ENCODE data around the gene MYH14. TPM values are rescaled to one million over a fixed set of nuclear protein-coding genes. Genes with fewer than 3 reads are reported as not detected.

Gene MYH14
- total RNA-seq, 1 donor from 2014 or later, result 0.59 TPM

DNA sequence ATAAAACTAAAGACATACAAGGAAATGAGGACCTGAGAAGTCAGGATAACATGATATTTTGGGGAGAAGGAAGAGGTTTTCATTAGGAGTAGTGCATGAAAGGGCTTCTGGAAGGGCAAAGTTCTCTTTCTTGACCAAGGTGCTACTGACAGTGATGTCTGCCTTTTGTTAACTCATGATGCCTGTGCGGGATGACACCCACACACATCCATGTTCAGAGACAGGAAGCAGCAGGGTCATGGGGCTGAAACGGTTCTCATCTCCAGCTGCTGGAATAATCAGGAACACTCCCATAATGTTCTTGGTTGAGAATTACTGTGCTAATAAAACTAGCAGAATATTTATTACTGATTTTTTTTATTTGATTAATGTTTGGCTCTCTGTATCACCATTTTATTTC lies 96.6 kb downstream of the MYH14 start:
- no peak overlapping the region for H3K27ac Mint-ChIP-seq (ENCODE audit: unreplicated experiment)
- peaks cover 2% of the 10 kb centered on the region for H3K27me3 Mint-ChIP-seq (ENCODE audit: unreplicated experiment)
- H3K36me3 Mint-ChIP-seq (ENCODE audit: unreplicated experiment), result no peaks in the 10 kb centered on the region
- H3K4me1 Mint-ChIP-seq (ENCODE audit: low read depth, unreplicated experiment), result no peaks in the 10 kb centered on the region
- TF ChIP-seq, protein P1, sequence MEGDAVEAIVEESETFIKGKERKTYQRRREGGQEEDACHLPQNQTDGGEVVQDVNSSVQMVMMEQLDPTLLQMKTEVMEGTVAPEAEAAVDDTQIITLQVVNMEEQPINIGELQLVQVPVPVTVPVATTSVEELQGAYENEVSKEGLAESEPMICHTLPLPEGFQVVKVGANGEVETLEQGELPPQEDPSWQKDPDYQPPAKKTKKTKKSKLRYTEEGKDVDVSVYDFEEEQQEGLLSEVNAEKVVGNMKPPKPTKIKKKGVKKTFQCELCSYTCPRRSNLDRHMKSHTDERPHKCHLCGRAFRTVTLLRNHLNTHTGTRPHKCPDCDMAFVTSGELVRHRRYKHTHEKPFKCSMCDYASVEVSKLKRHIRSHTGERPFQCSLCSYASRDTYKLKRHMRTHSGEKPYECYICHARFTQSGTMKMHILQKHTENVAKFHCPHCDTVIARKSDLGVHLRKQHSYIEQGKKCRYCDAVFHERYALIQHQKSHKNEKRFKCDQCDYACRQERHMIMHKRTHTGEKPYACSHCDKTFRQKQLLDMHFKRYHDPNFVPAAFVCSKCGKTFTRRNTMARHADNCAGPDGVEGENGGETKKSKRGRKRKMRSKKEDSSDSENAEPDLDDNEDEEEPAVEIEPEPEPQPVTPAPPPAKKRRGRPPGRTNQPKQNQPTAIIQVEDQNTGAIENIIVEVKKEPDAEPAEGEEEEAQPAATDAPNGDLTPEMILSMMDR (IDR thresholded peaks at IDR 0.05; ENCODE audit: partially characterized antibody, unreplicated experiment), result no peak
- no peaks in the 10 kb centered on the region for H3K9me3 Mint-ChIP-seq (ENCODE audit: unreplicated experiment)
- no peak overlapping the region for H3K4me3 Mint-ChIP-seq (ENCODE audit: unreplicated experiment)
- no peak for DNase-seq

DNA sequence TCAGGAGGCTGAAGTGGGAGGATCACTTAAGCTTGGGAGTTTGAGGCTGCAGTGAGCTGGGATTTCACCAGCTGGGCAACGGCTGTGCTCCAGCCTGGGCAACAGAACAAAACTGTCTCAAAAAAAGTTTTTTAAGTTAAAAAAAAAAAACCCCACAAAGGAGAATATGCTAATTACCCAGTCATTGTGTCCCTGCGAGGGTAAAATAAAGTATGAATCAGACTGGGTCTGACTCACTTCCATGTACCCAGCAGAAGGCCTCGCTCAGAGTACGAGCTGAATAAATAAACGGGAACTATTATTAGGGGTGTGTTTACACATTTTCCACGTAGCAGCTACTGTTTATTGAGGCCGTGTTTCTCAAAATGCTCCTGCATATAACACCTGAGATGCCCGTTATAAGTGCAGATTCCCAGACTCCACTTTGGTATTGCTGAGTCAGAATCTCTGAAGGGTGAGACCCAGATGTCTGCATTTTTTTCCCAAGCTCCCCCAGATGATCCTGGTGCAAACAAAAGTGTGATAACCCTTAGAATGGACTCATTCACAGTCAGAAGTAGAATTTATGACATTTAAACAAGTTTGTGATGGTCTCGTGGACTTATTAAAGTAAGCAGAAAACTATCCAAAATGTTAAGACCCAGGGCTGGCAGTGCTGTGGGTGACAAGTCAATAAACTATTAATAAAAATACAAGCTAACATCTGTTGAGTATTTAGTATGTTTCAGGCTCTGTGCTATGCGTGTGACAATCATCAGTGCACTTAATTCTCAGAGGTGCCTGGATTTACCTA lies 97.6 kb downstream of the MYH14 start:
- no peak for DNase-seq
- no peak overlapping the region for H3K4me3 Mint-ChIP-seq (ENCODE audit: unreplicated experiment)
- H3K36me3 Mint-ChIP-seq (ENCODE audit: unreplicated experiment), result no peaks in the 10 kb centered on the region
- TF ChIP-seq, protein P1 (IDR thresholded peaks at IDR 0.05; ENCODE audit: partially characterized antibody, unreplicated experiment), result no peak
- H3K9me3 Mint-ChIP-seq (ENCODE audit: unreplicated experiment), result no peaks in the 10 kb centered on the region
- no peak overlapping the region for H3K27ac Mint-ChIP-seq (ENCODE audit: unreplicated experiment)
- H3K27me3 Mint-ChIP-seq (ENCODE audit: unreplicated experiment), result peaks cover 2% of the 10 kb centered on the region
- H3K4me1 Mint-ChIP-seq (ENCODE audit: low read depth, unreplicated experiment), result no peaks in the 10 kb centered on the region

DNA sequence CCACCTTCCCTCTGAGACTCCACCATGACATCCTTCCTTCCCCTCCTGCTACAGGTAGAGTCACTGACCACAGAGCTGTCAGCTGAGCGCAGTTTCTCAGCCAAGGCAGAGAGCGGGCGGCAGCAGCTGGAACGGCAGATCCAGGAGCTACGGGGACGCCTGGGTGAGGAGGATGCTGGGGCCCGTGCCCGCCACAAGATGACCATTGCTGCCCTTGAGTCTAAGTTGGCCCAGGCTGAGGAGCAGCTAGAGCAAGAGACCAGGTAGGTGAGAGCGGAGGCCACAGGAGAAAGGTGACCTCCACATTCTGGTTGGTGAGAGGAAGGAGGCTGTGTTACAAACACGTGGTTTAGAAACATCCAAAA lies 98.2 kb downstream of the MYH14 start:
- DNase-seq, result no peak
- Mint-ChIP-seq H3K27ac (ENCODE audit: unreplicated experiment) (no peak overlapping the region), H3K27me3 (ENCODE audit: unreplicated experiment) (peaks cover 2% of the 10 kb centered on the region), H3K4me1 (ENCODE audit: low read depth, unreplicated experiment) (no peaks in the 10 kb centered on the region), H3K4me3 (ENCODE audit: unreplicated experiment) (no peak overlapping the region), H3K9me3 (ENCODE audit: unreplicated experiment) (no peaks in the 10 kb centered on the region), H3K36me3 (ENCODE audit: unreplicated experiment) (peaks cover 2% of the 10 kb centered on the region)
- TF ChIP-seq, protein P1 (IDR thresholded peaks at IDR 0.05; ENCODE audit: partially characterized antibody, unreplicated experiment), result no peak

DNA sequence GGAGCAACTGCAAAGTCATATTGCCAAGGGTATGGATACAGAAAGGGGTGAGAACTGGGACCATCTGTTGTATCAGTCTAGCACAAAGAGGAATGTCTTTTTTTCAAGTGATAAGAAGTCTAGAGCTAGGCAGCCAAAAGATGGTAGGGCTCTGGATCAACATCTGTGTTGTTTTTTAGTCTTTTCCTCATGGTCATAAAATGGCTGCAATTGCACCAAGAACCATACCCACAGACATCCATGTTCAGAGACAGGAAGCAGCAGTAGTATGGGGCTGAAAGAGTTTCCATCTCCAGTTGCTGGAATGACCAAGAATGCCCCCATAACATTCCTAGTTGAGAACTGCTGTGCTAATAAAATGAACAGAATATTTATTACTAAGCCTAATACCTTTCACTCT lies 100.1 kb downstream of the MYH14 start:
- Mint-ChIP-seq H3K9me3 (ENCODE audit: unreplicated experiment) (peaks cover 5% of the 10 kb centered on the region), H3K27me3 (ENCODE audit: unreplicated experiment) (peaks cover 2% of the 10 kb centered on the region), H3K36me3 (ENCODE audit: unreplicated experiment) (peaks cover 9% of the 10 kb centered on the region), H3K4me3 (ENCODE audit: unreplicated experiment) (no peak overlapping the region), H3K27ac (ENCODE audit: unreplicated experiment) (no peak overlapping the region), H3K4me1 (ENCODE audit: low read depth, unreplicated experiment) (no peaks in the 10 kb centered on the region)
- no peak for DNase-seq
- TF ChIP-seq, protein P1 (IDR thresholded peaks at IDR 0.05; ENCODE audit: partially characterized antibody, unreplicated experiment), result no peak

DNA sequence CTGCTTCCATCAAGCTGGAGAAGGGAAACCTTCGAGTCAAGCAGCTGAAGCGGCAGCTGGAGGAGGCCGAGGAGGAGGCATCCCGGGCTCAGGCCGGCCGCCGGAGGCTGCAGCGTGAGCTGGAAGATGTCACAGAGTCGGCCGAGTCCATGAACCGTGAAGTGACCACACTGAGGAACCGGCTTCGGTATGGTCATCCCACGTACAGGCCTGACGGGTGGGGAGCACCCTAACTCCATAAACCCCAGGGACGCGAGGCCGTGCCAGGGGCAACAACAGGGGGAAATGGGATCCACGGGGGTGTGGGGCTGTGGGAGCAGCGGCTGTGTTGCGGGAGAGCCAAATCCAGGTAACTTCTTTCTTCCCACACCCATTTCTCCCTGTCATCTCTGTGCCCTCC lies 105.6 kb downstream of the MYH14 start:
- Mint-ChIP-seq H3K4me1 (ENCODE audit: low read depth, unreplicated experiment) (peaks cover 5% of the 10 kb centered on the region), H3K4me3 (ENCODE audit: unreplicated experiment) (no peak overlapping the region), H3K9me3 (ENCODE audit: unreplicated experiment) (peaks cover 7% of the 10 kb centered on the region), H3K27ac (ENCODE audit: unreplicated experiment) (no peak overlapping the region), H3K27me3 (ENCODE audit: unreplicated experiment) (peaks cover 19% of the 10 kb centered on the region), H3K36me3 (ENCODE audit: unreplicated experiment) (peaks cover 9% of the 10 kb centered on the region)
- no peak for DNase-seq
- TF ChIP-seq, protein P1 (IDR thresholded peaks at IDR 0.05; ENCODE audit: partially characterized antibody, unreplicated experiment), result no peak

Data from glutamatergic neuron (in vitro differentiated cells).